IPS-NIHi7 (cell line): ENCODE measurements around the gene CORO7.
"Not testable (repeated sequence)": the region's sequence is repeated elsewhere in the genome, so short reads cannot be mapped to it uniquely, and the experiment has no call there.

Experiments used
- DNase-seq: peaks from one replicate; pipeline ENCODE4 v3.0.0; 2012; ENCODE audit warnings: mixed read lengths; ENCODE audit errors: extremely low spot score

CORO7 gene

GRCh38 chr16:4402439-4403132 lies 13.8 kb downstream of the CORO7 start:
- DNase-seq: peak; percentile 92

DNA sequence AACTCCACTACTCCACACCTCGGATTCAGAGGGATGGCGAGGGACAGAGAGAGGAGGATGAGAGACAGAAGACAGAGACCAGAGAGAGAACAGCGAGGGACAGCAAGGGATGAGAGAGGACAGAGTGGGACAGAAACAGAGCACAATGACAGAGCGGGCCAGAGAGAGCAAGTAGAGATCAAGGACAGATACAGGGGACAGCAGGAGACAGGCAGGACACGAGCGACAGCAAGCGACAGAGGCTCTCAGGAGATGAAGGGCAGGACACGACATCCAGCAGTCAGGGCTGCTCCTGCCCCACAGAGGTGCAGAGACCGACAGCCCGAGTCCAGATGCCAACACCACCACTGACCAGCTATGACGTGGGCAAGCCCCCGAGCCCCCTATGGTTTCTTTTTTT lies 14.9 kb downstream of the CORO7 start:
- DNase-seq: no peak

- no peak for DNase-seq
Observed at GRCh38 chr16:4401094-4401501, 15.3 kb downstream of the CORO7 start.

DNA sequence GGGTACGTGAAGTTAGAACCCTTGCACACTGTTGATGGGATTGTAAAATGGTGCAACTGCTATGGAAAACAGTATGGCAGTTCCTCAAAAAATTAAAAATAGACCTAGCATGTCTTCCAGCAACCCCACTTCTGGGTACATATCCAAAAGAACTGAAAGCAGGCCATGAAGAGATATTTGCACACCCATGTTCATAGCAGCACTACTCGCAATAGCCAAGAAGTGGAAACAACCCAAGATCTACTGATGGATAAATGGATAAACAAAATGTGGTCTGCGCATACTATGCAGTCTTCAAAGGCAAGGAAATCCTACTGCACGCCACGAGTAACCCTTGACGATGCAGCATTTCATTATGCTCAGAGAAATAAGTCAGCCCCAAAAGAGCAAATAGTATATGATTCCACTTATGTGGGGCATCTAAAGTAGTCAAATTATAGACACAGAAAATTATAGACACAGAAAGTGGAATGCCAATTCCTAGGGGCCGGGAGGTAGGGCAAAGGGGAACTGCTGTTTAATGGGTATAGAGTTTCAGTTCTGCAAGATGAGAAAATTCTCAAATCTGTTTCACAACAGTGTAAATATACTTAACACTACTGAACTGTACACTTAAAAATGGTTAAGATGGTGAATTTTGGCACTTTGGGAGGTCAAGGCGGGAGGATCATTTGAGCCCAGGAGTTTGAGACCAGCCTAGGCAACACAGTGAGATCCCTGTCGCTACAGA lies 17.2 kb downstream of the CORO7 start:
- no peak for DNase-seq

GRCh38 chr16:4395055-4395726 lies 21.2 kb downstream of the CORO7 start:
- no peak for DNase-seq

DNA sequence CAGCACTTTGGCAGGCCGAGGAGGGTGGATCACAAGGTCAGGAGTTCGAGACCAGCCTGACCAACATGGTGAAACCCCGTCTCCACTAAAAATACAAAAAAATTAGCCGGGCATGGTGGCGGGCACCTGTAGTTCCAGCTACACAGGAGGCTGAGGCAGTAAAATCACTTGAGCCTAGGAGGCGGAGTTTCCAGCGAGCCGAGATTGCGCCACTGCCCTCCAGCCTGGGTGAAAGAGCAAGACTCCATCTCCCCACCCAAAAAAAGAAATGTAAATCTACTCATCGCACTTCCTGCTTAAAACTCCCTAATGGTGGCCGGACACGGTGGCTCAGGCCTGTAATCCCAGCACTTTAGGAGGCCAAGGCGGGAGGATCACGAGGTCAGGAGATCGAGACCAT lies 22.5 kb downstream of the CORO7 start:
- not testable (repeated sequence) for DNase-seq

DNA sequence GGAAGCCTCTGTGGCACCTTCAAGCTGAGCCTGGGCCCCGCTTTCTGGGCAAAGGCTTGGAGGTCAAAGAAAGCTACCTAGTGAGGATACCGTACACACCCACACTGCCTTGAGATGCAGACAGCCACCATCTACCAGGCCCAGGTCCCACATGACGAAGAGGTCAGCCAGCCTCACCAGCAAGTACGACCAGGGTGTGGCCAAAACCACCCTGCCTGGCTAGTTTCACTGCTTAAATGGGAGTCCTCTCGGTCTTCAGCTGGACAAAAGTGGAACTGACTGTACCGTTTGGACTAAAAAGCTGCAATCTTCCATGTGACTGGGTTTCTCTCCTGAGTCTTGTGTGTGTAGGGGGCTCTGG lies 23.2 kb downstream of the CORO7 start:
- DNase-seq: no peak

DNA sequence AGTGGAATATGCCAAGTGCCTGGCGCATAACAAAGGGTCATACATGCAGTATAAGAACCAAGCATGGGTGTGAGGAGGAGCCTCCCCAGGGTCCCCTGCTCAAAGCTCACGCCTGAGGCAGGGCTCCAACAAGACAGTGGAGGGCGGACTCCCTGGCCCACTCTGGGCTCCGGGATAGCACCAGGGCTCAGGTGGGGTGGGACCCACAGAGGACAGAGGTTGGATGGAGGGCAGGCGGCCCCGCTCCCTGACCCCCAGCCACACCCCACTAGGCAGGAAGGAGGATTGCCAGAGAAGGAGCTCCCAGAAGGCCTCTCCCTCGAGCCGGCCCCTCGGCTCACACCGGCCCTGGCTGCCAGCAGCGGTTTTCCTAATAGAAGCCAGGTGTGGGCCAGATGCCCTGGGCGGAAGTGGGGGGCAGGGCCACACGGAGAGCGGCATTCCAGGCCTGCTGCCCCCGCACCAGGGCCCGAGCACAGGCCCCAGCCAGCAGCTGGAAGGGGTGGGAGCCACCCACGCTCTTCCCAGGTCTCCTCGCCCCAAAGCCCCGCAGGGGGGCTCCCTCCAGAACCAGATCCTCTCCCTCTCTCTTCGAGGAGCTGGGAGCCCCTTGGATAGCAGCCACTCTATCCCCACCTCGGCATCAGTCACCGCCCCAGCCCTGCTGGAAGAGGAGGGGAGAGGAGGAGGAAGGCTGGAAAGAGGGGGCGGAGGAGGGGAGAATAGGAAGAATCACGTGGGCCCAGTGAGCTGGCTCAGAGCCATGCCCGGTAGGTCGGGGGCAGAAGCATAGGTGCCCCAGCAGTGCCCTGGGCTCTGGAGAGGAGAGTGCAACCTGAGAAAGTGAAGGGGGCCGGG lies 23.8 kb downstream of the CORO7 start:
- peak; percentile 89 for DNase-seq

DNA sequence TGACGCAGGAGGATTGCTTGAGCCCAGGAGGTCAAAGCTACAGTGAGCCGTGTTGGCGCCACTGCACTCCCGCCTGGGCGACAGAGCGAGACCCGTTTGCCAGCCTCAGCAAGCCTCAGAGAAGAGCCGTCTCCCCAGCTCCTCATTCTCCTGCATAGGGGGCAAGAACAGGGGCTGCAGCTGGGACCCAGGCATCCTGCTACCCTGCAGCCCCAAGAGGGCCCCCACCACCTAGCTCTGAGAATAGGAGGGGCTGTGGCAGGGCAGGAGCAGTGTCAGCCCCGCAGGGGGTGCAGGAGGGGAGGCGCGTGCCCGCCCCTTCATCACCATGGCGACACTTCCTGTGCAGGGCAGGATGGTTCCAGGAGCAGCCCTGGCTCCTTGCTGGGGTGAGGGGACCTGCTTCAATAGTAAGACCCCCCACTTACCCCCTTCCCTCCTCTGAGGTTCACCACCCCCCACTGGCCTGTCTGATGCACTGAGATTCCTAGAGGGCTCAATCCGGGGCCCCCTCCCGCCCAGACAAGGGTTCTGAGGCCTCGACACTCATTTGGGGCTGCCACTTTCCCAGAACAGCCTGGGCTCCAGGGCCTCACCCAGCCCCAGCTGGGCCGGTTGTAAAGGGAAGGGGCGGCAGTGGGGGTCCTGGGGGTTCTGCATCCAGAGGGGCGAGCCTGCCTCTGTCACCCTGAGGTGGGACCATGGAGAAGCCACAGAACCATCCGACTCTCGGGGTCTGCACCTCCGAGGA lies 24.6 kb downstream of the CORO7 start:
- DNase-seq: peak; percentile 83

DNA sequence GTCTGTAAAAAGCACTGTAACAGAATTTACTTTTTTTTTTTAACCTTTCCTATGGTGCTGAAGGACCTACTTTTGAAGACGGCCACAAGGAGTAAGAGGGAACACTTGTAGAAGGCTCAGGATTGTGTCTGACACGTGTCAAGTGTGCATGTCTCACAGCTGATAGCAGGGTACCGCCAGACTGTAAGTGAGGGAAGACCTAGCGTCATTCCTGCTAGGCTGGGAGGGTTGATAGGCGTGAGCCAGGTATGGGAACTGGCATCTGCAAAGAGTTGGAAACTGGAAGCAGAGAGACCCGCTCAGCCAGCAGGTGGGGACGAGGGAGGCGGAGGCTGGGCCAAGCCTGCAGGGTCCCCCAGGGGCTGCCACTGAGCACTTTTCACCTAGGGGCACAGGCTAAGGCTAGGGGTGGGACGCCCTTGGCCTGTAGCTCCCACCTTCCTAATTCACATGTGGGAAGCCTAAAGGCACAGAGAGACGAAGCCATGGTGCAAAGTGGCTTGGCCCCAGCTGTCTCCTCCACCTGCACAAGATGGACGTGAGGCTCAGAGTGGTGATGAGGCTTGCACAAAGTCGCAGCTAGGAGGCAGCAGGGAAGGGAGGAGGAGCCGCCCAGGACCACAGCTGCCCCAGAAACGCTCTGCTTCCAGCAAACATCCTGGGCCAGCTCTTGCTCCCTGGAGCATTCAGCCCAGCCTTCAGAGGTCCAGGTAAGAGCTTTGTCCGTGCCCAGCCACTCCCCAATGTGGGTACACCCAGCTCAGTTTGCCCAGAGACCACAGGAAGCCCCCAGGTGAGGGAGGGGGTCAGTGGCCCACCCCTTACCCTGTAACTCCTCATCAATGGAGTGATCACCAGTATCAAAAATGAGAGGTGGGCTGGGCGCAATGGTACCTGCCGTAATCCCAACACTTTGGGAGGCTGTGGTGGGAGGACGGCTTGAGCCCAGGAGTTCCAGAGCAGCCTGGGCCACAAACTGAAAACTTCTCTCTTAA lies 25.8 kb downstream of the CORO7 start:
- peak; percentile 66 for DNase-seq

GRCh38 chr16:4389051-4389955 lies 27.1 kb downstream of the CORO7 start:
- DNase-seq: no peak

GRCh38 chr16:4388271-4389021 lies 27.9 kb downstream of the CORO7 start:
- DNase-seq: no peak

DNA sequence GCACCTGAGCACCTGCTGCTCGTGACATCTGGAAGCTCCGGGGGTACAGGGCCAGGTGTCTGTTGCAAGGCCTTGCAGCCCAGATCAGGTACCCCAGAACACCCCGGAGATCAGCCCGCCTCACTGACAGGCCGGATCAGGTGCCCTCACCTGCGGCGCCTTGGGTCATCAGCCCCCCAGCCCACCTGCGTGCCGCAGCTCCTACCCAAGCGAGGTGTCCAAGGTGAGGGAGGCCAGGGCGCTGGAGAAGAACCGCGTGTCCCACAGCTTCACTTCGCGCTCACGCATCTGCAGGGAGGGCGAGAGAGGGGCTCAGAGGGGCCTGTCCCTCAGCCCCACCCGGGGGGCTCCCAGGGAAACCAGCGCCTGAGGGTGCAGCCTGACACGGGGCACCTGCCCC lies 28.6 kb downstream of the CORO7 start:
- DNase-seq: no peak

- DNase-seq: no peak
Observed at GRCh38 chr16:4386951-4387565, 29.3 kb downstream of the CORO7 start.

DNA sequence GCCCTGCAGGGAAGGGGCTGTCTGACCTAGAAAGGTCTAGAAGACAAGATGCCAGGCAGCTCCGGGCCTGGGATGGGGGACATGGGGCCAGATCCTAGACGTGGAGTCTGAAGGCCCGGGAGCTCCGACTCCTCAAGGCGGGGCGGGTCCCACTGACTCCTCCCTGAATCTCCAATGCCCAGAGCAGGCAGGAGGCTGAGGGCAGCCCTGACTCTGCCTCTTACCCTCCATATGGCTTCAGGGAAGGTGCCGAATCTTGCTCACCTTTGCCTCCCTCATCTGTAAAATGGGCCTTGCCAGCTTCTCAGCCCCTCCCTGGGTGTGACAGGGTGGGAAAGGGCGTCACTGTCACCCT lies 30.0 kb downstream of the CORO7 start:
- no peak for DNase-seq

DNA sequence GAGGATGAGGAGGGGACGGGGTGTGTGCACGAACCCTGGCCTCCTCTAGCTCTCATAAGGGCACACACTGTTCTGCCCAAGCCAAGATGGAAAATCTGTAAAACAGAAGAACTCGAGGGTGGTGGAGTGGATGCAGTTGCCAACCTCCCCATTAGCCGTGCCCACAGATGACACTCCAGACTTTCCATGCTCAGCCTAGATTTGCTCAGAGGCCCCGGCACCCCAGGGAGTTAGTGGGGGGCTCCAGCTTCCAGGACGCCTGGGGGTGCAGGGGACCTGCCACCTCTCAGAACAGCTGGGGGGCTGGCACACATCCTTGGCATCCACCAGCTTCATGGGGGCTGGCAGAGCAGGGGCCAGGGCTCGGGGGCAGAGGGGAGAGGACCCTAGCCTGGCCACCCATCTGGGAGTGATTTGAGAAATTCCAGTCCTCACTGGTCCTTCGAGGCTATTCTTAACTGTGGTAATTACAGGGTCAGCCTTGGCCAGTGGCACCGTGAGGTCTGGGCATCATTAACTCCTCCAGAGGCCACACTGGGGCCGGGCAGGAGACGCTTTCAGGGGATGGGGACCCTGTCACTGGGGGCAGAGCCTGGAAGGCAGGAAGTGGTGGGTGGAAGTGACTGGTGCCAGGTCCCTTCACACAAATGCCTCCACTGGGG lies 30.5 kb downstream of the CORO7 start:
- no peak for DNase-seq

DNA sequence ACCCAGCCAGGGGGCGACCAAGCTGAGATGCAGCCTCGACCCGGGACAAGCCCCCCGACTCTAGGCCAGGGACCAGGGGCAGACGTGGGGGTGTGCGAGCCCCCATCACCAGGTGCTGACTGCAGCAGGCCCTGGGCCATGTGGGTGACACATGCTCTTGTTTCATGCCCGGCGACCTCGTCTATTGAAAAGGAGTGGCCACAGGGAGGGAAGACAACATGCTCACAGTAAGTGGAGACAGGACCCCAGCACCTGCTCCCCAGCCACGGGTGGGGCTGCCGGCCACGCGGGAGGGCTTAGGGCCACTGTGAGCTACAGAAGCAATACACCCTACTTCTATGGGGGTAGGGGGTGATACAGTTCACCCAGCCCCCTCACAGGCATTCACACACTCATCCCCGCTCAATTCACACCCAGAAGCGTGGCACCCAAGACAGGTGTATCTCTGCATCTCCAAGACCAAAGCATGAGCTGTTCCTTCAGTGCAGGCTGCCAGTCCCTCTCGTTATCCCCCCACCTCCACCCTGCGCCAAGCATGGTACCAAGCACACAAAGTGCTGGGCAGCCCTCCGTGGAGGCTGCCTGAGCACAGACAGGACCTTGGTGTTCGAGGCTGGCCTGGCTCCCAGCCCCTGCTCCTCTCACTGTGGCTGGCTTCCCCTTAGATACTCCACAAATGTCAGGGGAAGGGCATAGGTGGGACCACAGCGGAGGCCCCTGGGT lies 31.2 kb downstream of the CORO7 start:
- no peak for DNase-seq
